ENCODE results near the gene EVC.
"Not testable (repeated sequence)": the region's sequence is repeated elsewhere in the genome, so short reads cannot be mapped to it uniquely, and the experiment has no call there.

EVC gene

GRCh38 chr4:5793514-5793913 lies 82.5 kb downstream of the EVC start:
- no peak for DNase-seq

DNA sequence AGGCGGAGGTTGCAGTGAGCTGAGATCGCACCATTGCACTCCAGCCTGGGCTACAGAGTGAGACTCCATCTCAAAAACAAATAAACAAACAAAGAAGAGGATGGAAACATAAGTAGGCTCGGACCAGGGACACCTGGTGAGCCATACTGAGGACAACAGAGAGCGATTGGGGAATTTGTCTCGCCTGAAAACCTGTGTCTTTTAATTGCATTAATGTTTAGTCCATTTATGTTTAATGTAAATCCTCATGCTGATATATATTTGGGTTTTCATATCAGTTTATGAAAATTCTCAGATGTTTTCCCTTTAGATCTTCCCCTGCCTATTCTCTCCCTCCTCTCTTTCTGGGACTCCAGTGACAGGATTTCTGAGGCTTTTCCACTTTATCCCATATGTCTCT lies 84.6 kb downstream of the EVC start:
- DNase-seq, result no peak

DNA sequence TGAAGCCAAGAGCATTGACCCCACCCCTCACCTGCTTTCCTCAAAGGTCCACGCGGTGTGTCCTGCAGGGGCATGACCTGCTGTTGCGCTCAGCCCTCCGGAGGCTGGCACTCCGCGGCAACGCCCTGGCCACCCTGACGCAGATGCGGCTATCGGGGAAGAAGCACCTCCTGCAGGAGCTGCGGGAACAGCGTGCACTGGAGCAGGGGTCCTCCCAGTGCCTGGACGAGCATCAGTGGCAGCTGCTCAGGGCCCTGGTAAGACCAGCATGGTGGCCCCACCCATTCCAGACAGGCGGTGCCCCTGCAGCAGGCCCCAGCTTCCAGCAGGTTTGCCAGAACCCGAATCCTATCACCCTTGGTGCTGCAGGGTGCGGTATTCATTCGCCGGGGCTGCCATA lies 86.0 kb downstream of the EVC start:
- DNase-seq, result no peak

- DNase-seq, result no peak
Observed at GRCh38 chr4:5797866-5798265, 86.9 kb downstream of the EVC start.

- no peak for DNase-seq
Observed at GRCh38 chr4:5798462-5798861, 87.5 kb downstream of the EVC start.

DNA sequence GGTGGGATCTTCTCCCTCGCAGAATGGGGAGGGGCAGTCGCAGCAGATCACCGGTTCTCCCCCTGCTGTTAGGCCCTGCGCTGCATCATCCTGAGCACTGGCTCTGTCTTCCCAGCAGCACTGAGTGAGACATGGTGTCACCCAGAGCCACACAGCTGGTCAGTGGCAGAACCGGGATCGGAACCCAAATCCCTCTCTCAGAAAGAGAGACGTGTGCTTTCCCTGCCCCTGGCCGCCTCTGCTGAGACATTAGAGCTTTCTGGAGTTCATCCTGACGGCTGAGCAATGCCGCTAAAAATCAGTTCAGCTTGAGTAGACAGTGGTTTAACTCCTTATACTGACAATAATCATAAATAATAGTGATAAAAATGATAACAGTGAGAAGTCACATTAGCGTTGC lies 87.9 kb downstream of the EVC start:
- no peak for DNase-seq

DNA sequence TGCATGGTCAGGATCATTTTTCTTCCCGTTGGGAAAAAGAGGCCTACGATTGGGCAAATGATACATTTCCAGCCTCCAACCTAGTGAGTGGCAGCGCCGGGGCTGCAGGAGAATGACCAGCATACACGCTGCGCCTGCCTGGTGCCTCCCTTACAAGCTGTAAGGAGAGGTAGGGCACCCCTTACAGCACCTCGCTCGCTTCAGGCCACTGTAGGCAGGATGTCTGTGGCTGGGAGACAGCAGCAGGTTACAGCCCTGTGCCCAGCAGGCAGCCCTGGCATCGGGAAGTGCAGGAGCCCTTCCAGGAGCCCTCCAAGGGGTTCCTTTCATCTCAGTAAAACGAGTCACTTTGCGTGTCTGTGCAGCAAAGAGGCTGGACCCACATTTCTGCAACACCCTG lies 88.4 kb downstream of the EVC start:
- no peak for DNase-seq

DNA sequence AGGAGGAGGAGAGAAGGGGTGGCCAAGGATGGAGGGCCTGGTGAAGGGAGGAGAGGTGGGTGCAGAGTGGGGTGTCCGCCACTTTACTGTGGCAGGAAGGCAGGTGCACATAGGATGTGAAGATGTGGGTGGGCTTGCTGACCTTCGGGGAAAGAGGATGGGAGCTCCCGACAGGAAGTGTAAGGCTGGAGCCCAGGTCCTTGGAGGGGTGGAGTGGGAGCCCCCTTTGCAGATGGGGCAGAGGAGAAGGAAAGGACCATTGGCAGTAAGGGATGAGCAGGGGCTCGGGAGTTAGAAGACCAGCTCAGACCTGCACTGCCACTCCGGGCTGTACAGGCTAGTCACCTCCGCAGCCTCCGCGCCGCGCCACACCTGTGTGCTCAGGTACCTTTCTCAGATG lies 89.5 kb downstream of the EVC start:
- no peak for DNase-seq

DNA sequence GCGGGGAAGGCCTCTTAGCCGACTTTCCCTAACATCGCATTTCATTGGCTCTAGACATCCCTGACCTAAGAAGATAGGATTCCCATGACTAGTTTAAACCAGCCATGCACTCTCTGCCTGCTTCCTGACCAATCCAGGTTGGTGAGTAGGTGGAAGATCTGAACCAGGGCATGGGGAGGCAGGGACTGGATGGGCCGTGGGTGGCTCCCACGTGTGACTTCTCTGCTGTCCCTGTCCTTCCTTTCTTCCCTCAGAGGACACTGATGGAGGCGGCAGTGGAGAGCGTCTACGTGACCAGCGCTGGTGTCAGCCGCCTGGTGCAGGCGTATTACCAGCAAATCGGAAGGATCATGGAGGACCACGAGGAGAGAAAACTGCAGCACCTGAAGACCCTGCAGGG lies 90.7 kb downstream of the EVC start:
- no peak for DNase-seq

GRCh38 chr4:5802565-5802964 lies 91.6 kb downstream of the EVC start:
- no peak for DNase-seq

GRCh38 chr4:5804656-5805055 lies 93.7 kb downstream of the EVC start:
- no peak for DNase-seq

- DNase-seq, result no peak
Observed at GRCh38 chr4:5805270-5805669, 94.3 kb downstream of the EVC start.

DNA sequence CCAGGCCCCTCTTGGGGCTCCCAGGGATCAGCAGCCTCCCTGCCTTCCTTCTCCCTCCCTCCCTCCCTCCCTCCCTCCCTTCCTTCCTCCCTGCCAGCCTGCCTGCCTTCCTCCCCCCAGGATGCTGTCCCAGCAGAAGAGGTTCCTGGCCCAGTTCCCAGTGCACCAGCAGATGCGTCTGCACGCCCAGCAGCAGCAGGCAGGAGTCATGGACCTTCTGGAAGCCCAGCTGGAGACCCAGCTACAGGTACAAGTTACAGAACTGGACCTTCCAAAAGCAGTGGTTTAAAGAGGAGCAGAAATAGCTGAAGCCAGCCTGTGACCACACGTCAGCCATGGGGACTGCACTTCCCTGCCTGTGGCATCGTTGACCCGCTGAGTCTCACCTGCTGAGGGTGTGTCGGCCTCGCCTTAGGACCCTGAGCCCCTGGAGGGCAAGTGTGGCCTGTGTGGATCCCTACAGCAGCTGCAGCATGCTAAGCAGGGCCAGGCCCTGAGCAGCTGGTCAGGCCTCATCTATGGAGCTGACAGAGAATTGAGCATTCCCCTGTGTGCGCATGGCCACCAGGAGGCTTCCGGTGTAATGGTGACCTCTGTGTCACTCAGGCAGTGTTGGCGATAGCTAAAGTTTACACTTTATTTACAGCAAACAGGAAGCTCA lies 97.2 kb downstream of the EVC start:
- no peak for DNase-seq

DNA sequence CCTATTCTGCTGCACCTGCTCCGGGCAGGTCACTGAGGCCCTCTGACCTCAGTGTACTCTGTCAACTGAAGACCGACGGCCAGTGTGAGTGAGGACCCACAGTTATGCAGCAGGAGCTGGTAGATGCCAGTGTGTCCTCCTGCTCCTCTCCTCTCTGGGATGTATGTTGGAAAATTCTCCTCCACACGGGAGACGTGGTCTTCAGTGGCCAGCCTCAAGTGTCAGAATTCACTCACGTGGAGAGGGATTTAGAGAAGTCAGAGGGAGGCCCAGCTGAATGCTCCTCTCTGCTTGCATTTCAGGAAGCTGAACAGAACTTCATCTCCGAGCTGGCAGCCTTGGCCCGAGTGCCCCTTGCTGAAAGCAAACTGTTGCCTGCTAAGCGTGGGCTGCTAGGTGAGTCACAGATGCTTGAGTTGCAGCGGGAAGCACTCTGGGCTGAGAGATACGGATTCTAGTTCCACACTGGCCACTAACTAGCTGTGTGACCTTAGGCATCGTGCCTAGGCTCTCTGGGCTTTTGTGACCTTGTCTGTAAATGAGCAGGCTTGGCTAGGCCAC lies 98.3 kb downstream of the EVC start:
- no peak for DNase-seq

DNA sequence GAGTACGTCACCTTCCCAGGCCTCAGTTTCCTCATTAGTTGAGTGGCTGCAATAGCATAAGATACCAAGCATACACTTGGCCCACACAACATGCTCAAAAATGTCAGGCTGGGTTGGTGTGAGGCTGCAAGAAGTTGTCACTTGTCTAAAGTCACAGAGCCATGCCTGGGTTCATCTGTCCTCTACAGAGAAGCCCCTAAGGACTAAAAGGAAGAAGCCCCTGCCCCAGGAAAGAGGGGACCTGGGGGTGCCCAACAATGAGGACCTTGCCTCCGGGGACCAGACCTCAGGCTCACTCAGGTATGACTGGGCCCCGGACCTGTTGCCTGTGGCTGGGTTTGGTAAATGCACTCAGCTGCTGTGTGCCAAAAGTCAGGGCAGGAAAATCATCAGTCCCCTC lies 99.2 kb downstream of the EVC start:
- no peak for DNase-seq

- no peak for DNase-seq
Observed at GRCh38 chr4:5810770-5811430, 99.9 kb downstream of the EVC start.

DNA sequence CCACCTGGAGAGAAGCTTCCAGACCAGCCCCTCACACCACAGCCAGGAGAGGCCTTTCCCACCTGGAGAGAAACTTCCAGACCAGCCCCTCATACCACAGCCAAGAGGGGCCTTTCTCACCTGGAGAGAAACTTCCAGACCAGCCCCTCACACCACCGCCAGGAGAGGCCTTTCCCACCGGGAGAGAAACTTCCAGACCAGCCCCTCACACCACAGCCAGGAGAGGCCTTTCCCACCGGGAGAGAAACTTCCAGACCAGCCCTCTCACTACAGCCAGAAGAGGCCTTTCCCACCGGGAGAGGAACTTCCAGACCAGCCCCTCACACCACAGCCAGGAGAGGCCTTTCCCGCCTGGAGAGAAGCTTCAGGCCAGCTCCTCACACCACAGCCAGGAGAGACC lies 101.1 kb downstream of the EVC start:
- DNase-seq, result not testable (repeated sequence)

DNA sequence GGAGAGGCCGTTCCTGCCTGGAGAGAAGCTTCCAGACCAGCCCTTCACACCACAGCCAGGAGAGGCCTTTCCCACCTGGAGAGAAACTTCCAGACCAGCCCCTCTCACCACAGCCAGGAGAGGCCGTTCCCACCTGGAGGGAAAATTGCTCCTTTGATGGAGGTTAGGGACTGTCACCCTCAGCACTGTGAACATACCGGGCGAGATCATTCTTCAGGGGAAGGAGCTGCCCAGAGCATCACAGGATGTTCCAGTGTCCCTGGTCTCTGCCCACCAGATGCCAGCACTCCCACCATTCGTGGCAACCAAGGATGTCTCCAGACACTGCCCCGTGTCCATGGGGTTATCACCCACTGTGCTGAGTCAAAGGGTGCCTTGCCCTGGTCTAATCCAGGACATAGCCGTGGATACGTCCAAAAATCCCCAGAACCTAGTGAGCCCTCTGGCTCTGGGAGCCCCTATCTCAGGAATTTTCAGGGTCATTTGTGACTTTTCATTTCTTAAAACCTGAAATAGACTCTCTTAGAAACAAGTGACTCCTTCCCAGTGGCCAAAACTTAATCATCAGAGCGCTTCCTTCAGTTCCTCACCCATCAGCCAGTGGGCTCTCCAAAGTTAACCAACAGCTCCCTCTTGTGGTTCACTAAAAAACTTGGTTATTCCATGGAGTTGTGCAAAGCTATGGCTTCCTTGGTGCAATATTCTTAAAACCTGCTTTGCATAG lies 101.7 kb downstream of the EVC start:
- DNase-seq, result peak; percentile 8

DNA sequence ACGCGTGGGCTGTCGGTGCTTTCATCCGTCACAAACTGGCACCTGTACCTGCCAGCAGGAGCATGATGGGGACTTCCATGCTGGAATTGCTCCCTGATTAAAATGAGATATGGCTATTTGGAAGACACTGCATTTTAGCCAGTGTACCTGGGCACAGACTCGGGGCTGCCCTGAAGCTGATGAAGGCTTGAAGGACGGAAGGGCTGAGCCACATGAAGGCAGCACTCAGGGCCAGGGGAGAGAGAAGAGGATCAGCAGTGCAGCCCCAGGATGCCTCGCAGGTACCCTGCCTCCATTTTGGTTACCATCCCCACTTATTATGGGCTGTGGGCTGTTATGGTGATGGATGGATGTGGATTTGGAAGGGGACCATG lies 102.9 kb downstream of the EVC start:
- DNase-seq, result no peak

GRCh38 chr4:5814421-5814820 lies 103.4 kb downstream of the EVC start:
- no peak for DNase-seq

GRCh38 chr4:5815641-5816040 lies 104.6 kb downstream of the EVC start:
- DNase-seq, result no peak

GRCh38 chr4:5816101-5816500 lies 105.1 kb downstream of the EVC start:
- DNase-seq, result no peak

DNA sequence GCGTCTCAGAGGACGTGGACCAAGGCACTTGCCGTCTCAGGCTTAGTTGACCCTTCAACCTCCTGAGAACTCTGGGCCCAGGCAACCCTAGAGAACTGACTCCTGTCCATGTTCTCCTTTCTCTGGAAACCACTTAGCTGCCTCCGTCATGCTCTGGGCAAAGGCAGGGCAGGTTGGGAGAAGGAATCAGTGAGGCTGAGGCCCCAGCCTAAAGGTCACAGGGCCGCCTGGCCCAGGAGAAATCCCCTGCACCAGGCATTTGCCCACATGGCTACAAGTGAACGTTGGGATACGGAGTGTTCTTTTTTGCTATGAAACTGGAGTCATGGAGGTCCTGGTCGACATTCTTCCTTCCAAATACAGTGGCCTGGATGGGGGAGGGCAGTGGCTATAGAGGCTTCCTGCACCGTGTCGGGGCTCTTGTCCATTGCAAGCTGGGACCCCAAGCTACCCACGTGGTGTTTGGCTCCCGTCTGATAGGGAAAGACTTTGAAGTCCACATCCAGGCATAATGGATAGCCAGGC lies 105.9 kb downstream of the EVC start:
- no peak for DNase-seq
